NOMO-1 treated with dmso at 0.1 percent for 144 hours (cell line): ENCODE results near the gene ANXA3.
"Not testable (repeated sequence)": the region's sequence is repeated elsewhere in the genome, so short reads cannot be mapped to it uniquely, and the experiment has no call there.

Source experiments
- DNase-seq: peaks from one replicate; lab custom pipeline; 2025; ENCODE audit not compliant: unreplicated experiment; lab: John Stamatoyannopoulos, UW

The ANXA3 gene

DNA sequence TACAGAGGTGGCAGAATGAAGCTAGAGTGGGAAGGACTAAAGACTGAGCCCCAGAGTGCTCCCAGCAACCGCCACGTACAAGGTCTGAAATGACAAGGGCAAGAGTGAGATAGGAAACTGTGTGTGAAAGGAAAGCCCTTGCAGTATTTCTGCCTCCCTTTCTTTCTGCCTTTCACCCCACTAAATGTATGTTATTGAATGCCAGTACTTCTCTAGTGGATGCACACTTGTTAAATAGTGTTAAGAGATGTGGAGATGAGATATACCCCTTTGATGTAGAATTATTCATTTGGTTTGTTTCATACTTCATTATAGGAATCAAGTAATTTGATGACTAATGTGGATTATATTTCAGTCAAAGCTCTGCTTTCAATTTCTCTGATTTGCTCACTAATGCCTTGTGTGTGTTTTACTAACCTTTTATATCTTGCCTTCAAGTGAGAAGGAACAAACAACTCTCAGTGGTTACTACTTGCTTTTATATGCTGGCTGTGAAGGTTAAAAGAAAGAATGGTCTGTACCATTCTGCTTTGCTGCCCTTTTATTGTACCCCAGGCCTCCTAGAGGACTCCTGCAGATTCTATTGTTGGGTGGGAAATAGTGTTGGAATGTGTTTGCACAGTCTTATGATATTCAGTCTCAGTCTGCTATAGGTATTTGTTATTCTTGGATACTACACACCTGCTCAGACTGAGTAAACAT is 8.0 kb upstream of the ANXA3 start:
- DNase-seq, result no peak

DNA sequence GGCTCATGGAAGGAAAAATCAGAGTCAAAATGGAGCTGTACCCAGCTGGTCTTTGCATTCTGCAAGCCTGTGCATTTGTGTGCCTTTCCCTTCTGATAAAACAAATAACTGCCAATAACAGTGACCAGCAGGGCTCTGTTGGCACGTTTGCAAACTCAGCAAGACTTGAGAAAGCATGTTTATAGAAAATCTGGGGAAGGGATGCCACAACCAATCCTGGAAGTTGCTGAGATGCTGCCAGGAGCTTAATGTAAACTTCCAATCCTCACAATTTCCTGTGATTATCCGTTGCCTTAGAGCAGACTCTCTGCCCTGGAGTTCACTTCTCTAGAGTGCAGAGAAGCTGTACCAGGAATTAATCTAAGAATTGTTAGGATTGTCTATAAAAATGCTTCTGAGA is 6.9 kb upstream of the ANXA3 start:
- DNase-seq, result no peak

DNA sequence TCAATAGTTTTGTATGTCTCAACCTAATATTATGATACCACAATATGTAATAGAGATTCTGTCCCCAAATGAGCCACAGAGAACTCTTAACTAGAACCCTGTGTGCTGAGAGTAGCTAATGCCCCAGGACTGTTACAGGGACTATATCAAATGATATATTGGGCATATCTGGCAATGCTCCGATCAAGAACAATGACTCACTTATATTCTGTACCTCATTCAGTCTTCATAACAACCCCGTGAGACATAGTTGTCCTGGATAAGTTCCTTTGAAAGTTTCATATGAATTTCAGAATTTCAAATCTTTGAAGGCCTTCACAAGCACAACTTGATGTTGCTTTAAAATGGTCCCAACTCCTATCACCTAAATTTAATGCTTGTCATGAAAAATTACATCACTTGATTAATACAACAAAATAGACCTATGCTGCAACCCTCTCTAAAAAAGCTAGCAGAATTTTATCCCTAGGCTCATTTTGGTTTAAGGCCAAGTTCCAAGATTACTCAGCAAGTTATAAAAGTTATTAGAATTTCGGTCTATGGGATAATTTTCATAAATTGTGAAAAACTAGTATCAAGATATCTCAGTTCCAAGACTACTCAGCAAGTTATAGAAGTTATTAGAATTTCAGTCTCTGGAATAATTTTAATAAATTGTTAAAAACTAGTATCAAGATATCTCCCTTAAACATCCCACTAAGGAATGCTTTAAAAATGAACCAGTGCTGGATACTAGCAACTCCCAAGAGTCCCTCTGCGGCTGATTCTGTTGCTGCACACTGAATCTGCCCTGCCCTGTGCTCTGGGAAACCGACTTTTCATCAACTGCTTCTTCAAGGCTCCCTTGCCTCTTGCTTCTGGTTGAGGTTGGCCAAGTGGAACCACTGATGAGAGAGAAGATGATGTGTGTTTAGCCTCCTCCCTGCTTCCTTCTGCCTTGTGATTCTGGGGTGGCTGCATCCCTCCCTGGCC is 6.0 kb upstream of the ANXA3 start:
- DNase-seq, result no peak

DNA sequence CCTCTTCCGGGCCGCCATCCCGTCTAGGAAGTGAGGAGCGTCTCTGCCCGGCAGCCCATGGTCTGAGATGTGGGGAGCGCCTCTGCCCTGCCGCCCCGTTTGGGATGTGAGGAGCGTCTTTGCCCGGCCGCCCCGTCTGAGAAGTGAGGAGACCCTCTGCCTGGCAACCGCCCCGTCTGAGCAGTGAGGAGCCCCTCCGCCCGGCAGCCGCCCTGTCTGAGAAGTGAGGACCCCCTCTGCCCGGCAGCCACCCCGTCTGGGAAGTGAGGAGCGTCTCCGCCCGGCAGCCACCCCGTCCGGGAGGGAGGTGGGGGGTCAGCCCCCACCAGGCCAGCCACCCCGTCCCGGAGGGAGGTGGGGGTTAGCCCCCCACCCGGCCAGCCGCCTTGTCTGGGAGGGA is 3.7 kb upstream of the ANXA3 start:
- DNase-seq, result not testable (repeated sequence)

DNA sequence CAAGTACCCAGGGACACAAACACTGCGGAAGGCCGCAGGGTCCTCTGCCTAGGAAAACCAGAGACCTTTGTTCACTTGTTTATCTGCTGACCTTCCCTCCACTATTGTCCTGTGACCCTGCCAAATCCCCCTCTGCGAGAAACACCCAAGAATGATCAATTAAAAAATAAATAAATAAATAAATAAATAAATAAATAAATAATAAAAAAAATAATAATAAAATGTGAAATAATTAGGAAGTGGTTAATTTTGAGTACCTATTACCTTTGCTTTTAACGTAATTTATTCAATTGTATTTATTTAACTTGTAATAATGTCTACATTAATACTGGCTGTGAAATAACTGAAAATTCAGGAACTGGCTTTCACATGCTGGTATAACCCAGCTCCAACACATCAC is 2.7 kb upstream of the ANXA3 start:
- DNase-seq, result not testable (repeated sequence)

DNA sequence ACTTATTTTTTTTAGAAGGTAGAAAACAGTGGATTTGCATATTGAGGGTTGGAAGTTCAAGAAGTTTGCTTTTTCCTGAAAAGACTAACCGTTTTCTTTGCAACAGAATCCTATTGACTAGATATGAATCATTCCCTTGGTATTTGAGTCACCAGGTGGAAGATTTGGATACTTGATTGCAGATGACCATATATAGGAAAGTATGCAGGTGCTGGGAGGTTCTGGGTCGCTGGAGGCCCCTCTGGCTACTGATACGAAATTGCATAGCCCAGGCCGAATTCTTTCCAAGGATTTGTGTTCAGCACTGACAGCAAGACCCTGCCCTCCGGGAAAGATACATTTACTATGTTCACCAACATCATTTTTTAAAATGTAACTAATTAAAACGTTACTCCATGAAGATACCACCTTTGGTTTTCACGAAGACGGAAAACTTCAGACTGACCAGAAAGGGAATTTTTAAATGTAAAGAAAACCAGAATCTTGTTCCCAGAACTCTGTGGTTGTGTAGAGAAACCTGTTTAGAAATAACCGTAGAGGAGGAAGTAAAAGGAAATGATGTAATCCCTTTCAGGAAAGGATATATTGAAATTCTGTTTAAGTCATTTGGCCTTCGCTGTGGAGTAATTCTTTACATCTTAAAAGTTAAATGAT is 946 bp downstream of the ANXA3 start:
- peak; percentile 10 for DNase-seq

DNA sequence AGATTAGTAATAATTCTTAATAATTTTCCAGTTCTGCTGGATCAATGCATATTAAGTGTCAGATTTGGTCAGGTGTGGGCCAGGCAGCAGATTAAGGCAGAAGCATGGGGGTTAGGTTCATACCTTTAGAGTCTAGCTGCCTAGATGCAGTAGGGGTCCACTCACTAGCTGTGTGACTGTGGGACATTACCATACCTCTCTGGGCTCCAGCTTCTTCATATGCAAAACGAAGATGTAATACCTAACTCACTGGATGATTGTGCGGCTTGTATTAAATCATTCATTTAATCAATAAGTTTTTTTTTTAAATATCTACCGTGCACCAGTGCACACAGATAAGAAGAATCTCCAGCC is 1.4 kb downstream of the ANXA3 start:
- DNase-seq, result no peak

DNA sequence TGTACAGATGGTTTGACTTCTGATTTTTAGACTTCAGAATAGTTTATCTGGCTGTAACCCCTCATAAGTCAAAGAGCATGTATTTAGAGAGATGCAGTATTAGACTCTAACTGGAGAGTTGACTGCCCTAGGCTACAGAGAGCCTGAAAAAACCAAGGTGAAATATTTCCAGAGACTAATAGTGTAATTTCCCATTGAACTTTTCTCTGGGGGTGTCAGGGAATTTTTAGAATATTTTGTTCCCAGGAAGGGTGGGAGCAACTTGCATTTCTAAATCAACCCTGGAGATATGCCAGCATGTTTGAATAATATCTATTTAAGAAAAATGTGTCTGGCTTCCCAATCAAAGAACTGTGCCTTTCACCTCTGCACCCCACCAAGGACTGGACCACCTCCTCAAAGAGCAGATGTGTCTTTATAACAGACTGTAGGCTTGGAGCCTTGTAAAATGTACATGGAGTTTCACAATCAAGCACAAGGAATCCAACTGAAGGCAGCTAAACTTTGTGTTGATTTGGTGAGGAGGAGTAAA is 2.0 kb downstream of the ANXA3 start:
- DNase-seq, result no peak

DNA sequence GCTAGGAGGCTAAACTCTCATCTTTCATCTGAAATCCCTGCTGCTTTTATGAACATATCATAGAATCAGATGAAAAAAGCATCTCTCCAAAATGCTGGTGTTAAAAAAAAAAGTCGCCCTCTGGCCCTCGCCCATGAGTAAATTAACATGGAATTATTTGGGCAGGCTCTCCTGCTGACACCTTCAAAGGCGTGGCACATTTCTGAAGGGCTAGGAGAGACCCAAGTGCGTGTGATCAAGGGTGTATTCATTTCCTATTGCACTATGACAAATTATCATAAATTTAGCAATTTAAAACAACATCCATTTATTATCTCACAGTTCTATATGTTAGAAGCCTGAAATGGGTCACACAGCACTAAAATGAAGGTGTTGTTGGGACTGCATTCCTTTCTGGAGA is 5.1 kb downstream of the ANXA3 start:
- no peak for DNase-seq

DNA sequence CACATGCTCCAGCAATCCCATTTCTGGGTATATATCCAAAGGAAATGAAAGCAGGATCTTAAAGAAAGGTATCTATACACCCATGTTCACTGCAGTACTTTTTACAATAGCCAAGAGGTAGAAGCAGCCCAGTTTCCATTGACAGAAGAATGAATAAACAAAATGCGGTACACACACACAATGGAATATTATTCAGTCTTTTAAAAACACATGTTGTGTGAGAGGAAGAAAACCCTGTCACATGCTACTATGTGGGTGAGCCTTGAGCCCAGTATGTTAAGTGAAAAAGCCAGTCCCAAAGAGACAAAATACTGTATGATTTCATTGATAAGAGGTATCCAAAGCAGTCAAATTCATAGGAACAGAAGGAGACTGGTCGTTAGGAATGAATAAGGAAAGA is 6.3 kb downstream of the ANXA3 start:
- no peak for DNase-seq

DNA sequence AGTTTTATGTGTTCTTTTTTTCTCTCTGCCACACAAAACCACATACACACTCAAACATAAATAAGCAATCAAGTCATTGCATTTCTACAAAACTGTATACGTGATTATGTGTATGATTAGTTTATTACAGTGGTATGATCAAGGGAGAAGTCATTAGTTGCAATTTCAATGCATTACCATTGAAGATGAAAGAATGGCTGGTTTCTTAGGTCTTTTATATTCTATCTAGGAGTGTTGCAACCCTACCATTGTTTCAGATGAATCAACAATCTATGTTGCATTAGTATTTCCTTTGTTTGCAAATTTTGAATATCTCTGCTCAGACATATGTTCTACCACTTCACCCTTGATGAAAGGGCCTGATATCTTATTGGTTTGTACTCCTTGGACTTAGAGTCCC is 6.8 kb downstream of the ANXA3 start:
- DNase-seq, result no peak

DNA sequence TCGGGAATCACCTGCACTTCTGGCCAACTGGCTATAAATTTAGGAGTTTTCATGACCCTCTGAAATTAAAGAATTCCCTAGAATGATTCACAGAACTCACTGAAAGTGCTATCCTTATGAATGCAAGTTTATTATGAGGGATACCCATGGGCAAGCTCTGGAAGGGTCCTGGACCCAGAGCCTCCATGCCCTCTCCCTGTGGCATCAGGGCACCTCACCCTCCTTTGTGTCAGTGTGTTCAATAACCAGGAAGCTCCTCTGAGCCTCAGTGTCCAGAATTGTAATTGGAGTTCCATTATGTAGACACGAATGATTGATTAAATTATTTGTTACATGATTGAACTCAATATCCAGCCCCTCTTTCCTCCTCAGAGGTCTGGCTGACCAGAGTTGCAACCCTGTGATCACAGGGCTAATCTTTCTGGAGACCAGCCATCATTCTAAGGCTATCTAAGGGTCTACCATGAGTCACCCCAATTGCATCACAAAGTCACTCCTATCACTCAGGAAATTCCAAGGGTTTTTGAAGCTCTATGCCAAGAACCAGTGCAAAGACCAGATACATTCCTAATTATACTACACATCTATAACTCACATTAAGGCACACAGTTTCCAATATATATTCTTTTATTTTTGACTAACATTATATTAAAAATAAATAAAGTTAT is 8.9 kb downstream of the ANXA3 start:
- no peak for DNase-seq

DNA sequence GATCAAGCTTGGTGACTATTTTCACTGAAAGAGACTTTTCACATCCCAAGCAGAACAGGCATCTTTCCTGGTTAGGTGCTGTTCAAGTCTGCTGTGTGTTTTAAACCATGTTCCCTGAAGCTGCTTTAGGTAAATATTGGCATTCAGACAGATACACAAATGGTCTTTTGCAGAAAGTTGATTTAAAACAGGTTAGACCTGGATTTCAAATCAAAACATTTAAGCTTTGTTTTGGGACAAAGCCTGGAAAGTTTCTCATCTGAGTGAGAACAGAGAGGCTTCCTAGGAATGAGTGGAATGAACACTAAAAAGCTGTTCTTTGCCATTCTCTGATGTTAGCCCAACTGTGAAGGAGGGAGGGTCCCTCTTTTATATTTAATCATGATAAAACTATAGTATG is 10.1 kb downstream of the ANXA3 start:
- DNase-seq, result no peak

DNA sequence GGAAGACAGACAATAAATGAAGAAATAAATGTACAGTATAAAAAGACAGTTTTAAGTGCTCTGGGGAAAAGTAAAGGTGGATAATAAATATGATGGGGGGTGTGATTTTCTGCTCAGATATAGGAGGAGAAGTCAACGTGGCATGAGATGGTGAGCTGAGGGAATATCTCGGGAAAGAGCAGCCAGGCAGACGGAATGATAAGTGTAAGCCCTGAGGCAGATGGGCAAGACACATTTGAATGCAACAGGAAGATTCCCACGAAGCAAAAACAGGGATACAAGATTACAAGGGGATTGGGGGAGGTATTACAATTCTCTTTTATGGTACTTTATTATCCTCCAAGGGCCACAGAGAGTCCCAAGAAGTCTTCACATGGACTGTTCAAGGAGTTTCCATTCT is 11.1 kb downstream of the ANXA3 start:
- DNase-seq, result no peak

DNA sequence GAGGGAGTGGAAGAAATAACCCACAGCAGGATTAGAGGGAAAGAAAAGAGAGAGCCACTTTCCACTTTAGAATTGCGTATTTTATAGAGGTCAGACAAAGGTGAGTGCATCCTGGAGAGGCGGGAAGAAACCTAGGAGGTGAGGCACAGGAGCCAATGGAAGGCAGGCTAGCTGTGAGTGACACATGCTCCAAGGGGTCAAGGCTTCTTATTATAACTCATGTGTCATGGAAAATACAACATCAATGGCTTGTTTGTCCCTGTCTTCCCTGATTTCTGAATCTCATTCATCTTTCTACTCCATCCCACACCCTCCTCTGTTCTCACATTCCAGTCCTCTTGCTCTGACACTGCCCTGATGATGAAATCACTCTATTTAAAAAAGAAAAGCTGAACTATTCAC is 14.4 kb downstream of the ANXA3 start:
- no peak for DNase-seq

DNA sequence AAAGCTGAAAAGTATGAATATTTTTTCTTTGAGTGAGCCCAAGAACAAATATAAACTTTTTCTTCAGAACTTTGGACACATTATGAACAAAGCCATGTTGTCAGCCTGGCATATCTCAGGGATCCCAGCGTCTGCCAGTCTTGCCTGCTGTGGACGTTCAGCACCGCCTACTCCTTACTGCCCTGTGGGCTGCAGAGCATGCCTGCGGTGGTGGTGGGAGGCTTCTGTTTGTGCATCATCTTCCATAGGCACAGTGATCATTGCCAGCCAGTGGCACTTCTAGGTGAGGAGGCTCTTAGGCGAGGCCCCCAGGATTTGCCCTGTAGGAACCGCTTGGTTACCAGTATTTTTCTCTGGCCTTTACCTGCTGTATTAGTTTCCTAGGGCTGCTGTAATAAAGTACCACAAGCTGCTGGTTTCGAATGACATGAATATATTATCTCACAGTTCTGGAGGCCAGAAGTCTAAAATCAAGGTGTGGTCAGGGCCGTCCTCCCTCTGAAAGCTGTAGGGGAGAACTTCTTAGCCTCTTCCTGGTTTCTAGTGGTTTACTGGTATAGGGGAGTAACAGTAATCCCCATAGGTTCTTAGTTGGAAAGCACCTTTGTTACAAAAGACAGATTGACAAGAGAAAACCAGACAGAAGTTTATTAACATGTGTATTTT is 15.4 kb downstream of the ANXA3 start:
- DNase-seq, result no peak

DNA sequence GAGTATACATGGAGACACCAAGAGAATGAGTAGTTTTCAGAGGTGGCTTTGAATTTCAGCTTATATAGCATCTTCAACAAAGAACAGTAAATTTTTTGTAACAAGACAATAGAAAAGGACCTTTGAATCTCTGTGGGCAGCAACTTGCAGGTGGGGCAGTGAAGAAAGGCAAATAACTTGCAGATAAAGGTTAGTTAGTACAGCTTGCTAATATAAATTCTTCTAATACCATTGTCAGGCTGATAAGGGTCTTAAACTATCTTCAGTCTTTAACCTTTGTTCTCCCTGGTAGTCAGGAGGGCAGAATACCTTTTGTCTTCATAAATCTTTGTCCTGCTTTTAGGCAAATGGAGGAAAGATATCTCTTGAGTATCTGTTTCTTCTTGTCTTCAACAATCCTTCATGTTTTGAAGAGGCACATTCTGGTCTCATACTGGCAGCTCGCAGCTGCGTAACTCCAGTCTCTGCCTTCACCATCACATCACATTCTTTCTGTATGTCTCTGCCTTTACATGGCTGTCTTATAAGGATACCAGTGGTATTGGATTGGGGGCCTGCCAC is 16.0 kb downstream of the ANXA3 start:
- DNase-seq, result no peak

DNA sequence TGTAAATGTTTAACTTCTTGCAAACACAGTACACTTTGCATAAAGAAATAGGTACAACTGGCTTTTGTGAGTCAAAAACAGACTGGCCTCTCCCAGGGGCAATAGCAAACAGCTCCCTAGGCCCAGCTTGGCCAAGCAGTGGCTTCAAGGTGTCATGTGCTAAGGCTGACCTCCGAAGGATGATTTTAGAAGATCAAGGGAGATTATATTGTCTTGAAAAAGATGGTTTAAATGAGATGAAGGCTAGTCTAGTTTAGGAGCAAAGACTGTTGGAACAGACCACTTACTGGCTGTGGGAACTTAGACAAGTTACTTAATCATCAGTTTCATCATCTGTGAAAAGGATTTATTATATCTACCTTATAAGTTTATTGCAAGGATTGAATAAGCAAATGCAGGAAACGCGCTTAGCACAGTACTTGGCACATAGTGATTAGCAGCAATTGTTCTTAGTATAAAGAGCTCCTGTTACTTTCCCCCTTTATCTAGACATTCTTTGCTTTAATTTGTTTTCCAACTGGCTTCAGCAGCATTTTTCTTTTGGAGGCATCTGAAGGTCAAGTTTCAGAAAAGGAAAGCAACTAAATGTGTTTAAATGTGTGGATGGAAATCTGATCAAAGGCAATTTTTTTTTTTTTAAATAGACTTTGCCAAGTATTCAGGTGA is 17.2 kb downstream of the ANXA3 start:
- DNase-seq, result no peak

DNA sequence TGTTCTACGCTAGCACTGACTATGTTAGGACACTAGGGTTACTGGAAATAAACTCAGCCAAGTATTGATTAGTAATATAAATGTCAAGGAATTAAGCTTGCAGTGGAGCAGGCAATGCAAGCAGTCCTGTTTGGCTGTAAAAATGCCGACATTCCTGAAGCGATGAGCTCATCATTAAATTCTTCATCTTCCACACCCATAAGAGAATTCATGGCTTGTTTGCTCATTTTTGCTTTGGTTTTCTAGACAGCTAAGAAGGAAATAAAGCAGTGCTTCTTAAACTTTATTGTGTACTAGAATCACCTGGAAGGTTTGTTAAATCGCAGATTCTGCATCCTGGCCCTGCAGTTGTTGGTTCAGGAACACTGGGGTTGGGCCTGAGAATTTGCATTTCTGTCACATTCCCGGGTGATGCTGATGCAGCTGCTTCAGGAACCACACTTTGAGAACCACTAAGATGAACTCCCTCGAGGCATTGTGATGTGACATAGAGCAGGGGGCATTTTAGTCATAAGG is 17.8 kb downstream of the ANXA3 start:
- no peak for DNase-seq

DNA sequence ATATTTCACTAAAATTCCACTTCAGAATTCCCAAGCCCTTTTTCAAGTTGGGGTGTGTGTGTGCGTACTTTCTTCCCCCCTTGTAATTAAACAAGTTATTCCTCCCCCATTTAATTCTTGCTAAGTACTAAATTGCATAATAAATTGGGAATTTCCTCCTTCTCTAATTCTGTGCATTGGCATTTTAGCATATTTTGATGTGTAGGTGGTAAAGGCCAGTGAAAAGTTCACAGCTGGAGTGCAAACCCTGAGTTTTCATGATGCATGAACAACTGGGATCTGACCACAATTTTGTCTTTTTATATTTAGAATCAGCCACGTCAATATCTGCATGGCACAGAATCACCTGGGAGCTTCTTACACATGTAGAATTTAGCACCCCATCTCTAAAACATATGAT is 18.5 kb downstream of the ANXA3 start:
- no peak for DNase-seq
